KG1 (cell line): ENCODE measurements around the gene CD86.
"Not testable (repeated sequence)": the region's sequence is repeated elsewhere in the genome, so short reads cannot be mapped to it uniquely, and the experiment has no call there.

Experiments used
- DNase-seq: peaks from one replicate; lab custom pipeline; 2025; lab: John Stamatoyannopoulos, UW

The CD86 gene, protein sequence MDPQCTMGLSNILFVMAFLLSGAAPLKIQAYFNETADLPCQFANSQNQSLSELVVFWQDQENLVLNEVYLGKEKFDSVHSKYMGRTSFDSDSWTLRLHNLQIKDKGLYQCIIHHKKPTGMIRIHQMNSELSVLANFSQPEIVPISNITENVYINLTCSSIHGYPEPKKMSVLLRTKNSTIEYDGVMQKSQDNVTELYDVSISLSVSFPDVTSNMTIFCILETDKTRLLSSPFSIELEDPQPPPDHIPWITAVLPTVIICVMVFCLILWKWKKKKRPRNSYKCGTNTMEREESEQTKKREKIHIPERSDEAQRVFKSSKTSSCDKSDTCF

DNA sequence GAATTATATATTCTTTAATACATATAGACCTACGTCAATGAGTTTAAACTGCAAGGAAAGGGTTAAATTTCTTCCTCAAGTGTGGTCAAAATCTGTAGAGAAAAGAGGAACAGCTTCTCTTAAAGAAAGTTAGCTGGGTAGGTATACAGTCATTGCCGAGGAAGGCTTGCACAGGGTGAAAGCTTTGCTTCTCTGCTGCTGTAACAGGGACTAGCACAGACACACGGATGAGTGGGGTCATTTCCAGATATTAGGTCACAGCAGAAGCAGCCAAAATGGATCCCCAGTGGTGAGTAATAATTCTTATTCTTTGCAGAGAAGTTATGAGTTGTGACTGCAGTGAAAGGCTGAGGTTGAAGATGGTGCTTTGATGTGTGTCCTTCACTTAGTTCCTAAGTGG, at the start of gene CD86:
CD86 (plus strand) TSS at position 148 of the 400 bp plus-strand sequence; CDS start at position 276, 128 bp downstream.
- peak; percentile 67 for DNase-seq

DNA sequence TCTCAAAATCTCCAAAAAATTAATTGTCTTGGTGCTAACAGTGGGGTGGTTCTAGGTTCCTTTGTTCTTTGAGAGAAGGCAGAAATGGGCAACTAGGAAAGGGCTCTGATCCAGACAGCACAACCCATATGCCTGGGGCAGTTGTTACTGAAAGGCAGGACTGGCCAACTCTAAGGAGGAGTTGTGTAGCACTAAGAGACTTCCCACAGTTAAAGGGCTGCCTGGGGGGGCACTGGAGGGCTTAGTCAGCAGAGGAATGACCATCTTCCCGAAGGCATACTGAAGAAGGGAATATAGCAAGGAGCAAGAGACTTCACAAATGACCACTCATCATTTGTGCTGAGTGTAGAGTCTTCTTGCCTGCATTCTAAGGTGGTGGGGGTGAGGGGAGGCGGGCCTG, 48.9 kb upstream of the CD86 start:
- DNase-seq: no peak

DNA sequence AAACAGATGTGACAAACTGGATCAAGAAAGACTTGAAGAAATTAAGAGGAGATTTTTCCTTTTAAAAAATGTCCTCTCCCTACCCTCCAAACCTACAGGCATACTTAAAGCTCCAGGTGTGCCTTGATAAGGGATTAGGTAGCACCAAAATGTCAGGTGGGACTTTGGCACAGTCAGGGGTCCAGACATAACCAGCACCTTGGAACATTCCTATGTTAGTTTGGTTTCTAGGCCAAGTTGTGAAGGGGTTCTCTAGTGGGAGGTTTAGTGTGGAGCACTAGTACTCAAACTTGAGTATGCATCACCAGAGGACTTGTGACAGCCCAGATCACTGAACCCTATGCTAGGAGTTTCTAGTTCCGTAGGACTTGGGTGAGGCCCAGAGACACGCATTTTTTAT, 47.0 kb upstream of the CD86 start:
- DNase-seq: no peak

DNA sequence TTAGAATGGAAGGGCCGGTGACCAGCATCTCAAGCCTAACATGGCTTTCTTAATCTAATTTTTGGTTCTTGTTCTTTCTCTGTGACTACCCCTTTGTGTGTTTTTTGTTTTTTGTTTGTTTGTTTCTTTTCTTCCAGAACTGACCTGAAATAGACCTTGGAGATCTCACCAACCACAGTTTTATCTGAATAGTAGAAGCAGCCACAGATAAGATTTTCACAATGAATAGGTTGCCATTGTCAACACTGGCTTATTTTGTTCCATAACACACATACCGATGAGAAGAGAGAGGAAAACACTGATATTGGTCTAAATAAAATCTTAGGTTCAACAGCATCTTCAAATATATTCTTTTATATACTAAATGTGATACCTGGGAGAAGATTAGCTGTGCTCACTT, 44.7 kb upstream of the CD86 start:
- no peak for DNase-seq

DNA sequence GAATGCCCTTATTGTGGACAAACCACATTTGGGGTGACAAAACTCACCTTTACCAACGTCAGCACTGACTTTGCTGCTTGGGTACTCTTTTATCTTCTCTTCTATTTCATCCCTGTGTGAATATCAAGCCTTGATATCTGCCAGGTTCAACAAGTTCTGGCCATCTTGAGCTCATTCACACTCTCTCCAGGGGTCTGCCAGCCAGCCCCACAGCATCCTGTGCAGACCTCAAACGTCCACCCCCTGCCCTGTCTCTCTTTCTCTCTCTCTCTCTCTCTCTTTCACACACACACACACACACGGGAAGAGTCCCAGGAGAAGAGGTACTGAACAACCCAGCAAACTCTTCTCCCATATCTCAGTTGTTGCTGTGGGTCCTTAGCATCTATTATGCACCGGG, 43.8 kb upstream of the CD86 start:
- no peak for DNase-seq

DNA sequence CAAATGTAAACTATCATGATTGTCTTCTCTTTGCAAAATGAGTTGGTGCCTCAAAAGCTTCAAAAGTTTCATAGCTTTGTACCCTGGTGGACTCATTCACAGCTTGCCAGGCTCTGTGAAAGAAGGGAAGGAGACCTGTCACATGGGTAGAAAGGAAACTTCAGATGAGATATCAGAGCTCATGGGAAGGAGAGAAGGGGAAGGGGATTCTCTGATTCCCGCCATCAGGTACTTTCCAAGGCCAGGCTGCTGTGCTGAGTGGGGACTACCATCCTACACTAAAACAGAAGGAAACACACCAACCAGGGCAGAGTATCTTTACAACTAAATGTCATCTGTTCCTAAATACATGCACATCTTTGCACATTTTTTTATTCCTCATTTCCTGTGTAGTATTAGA, 42.3 kb upstream of the CD86 start:
- DNase-seq: no peak

DNA sequence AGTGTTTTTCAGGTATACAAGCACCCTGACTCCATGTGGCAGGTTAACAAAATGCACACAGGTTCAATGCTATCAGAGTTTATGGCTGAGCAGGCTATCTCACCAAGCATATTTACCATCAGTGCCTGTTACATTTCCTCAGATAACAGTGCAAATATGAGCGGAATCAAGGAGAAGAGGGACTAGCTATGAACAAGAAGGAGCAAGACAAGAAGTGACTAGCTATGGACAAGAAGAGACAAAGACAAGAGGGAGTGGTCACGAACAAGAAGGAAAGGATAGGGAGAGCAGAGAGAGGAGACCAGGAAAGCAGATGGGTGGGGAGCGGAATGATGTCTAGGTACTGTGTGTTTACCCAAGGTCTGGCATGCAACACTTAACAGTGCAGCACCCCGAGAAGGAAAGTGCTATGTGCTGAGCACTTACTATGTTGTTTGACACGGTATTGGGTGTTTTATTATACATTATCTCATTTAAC, 41.7 kb upstream of the CD86 start:
- no peak for DNase-seq

DNA sequence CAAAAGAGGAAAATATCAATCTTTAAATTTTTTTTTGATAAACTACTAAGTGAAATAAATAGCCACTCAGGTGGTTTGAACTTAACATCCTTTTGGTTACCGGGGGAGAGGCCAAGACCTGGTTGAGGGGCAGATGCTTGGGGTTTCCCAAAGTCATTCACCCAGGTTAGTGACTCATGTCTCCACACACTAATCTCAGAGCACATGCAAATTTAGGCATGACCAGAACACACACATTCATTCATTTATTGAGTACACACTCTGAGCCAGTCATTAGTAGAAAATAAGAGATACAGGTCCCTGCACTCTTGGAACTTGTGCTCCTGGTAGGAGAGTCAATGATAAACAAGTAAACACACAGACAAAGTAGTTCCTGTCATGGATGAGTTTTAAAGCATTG, 40.4 kb upstream of the CD86 start:
- DNase-seq: no peak

DNA sequence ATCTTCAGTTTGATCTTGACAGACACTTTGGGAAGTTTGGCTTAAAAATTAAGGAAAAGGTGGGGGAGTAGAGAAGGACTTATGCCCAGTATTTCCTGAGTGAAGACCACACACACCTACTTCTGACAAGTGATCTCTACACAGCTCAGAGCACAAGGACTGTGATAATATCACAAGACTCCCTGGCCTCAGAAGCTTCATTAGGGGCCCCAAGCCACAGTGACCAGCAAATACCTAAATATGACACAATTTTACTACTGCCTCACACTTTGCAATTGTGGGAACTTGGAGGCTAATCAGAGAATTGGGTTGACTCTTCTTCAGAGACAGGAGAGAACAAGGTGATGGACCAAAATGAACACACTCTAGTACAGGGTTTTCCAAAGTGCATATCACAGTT, 35.7 kb upstream of the CD86 start:
- no peak for DNase-seq

DNA sequence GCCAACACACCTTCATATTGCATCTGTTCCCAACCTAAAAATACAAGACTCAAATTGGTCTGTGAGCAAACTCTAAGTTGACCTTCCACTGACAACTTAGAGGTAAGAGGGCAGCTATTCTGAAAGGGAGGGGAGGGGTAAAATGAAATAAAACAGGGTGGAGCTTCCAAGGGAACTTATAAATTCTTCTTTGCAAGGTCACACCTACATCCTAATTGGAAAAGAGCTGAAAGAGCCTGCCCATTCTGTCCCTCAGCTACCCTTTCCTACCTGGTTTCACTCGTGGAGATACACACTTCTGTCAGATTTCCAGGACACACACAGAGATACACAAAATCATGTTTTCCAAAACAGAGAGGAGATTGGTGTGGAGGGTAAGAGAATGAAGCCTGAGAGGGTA, 34.1 kb upstream of the CD86 start:
- DNase-seq: no peak

DNA sequence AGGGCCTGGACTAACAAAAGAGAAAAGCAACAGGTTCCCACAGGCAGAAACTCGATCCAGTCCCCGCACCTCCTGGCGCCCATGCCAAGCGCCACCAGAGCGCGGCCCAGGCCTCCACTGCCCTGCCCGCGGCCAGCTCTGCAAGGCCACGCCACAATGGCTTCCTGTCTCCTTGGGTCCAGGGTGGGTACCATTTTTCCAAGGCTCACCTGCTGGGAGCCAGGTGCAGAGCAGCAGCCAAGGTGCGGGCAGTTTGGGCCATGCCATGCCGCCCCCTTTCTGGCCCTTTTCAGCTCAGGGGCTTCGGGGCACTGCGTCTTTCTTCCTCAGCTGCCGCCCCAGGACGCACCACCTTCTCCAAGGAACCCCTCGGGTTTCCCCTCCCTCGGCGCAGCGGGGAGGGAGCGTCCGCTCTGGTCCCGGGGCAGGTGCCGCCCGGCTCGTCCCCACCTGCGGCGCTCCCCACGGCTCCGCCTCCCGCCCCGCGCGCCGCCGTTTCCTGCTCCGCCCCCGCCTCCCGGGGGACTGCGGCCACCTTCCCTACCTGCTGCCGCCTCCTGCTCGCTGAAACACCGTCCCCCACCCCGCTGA, 33.3 kb upstream of the CD86 start, which contains the start of gene ILDR1:
ILDR1 (minus strand) TSS at position 437 of the 591 bp plus-strand sequence; CDS start at position 267, 170 bp downstream.
- DNase-seq: no peak

DNA sequence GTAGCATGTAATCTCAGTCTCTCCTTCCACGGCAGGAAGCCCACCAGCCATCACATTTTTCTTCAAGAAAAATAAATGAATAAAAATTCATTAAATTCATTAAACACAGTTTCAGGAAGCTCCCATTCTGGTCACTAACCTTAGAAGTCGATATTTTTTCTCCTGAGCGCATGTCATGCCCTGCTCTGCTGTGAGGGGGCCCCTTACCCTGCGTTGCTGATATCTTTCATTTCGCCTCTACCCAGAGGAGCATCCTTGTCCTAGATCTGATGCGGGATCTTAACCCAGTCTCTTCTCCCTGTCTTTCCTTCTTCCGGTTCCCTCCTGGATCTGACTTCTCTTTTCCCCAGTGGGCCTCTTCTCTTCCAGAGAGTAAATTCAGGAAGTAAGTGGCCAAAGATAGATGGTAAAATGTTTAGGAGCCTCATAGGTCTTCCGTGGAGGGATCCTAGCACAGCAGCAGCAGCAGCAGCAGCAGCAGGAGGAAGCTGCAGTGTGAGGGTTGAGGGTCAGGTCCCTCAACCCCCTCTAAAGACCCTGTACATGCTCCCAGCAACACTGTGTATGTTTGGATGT, 31.7 kb upstream of the CD86 start:
- DNase-seq: no peak

DNA sequence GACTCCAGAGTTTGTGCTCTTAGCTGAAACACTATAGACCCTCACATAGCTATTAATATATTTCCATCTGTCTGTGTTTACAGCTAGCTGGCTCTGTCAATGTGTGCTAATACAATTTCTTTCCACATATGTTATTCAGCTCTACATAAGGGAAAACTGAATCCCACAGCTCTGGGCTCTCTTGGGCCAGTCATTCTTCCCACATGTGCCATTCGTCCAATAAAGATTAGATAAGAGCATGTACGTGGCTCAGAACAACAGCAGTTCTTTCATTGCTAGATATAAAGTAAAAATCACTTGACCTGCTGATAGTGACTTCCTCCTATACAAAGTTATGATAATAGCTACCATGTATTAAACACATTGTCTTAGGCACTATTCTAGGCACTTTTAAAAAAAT, 30.4 kb upstream of the CD86 start:
- no peak for DNase-seq

DNA sequence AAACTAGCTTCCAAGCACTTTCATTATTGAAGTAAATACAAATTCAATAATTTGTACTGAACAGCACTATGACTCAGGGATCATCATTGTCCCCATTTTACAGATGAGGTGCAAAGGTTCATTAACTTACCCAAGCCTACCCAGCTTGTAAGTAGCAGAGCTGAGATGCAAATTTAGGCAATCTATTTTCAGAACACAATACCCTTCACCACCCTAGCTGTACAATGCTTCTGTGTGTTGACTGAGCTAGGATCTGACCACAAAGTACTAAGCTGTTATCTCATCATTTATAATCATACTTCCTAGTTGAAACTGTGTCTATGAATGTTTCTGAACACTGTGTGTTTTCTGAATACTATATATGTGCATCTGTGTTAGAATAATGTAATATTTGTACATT, 29.9 kb upstream of the CD86 start:
- no peak for DNase-seq

DNA sequence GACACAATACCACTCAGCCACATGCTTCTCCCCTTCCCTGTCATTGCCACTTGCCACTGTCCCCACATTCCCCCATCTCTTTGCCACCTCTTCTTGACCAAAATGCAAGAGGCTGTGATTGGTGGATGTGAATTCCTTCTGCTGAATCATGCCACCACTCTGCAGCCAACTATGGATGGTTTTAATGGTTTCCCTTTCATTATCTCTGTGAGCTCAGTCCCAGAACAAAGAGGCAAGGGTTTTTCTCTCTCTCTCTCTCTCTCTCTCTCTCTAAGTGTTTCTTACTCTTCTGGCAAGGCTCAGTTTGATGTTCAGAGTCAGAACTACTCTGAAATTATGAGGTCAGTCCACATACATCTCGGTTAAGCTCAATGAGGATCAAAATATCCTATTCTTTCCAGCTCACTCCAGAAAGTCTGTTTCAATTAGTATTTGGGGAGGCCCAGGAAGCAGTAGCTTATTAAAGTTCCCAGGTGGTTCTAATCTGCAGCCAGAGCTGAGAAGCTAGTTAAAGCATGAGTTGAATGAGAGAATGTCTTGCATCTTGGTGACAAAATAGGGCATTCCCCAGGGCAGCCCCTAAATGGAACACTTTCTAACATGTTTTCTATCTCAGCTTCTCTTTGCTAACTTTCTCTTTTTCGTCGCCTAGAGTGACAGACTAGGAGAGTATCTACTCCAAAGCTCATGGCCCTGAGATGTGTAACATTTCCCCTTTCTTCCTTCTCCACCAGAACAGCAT, 24.6 kb upstream of the CD86 start:
- no peak for DNase-seq

DNA sequence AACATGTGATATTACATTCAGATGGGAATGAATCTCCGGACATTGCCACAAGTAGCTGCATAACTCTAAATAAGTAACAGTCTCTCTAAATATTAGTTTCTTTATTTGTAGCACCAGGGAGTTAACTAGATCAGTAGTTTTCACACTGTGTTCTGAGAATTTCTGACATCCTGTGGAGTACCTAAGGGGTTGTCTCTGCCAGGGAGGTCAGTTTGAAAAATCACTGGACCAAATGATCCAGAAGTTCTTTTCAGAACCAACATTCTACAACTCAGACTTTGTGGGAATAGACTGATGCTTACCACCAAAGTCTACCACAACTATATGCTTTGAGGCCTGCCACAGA, 24.1 kb upstream of the CD86 start:
- DNase-seq: no peak

DNA sequence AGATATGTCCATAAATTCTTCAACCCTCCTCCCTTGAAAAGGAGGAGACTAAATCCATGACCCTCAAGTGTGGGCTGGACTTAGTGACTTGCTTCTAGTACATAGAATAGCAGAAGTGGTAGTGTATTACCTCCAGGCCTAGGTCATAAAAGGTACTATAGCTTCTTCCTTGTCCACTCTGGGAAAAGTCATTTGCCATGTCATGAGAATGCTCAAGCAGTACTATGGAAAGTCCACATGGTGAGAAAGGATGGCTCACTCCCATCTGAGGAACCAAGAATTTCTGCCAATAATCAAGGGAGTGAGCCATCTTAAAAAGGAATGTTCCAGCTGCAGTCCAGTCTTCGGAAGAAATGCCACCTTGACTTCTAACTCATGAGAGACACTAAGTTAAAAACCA, 22.6 kb upstream of the CD86 start:
- DNase-seq: no peak

DNA sequence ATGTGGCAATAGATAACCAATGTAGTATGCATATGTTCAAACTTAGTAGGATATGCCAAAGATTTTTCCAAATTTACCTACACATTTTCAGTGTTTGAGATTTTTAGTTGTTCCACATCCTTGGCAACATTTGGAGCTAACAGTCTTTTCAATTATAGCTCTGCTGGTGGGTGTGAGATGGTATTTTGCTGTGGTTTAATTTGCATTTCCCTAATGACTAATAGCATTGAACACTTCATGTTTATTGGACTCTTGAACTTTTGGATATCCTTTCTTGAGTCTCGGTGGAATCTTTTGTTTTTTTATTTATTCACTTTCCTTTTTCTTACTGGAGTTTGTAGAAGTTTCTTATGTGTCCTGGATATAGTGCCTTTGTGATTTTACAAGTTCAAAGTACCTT, 22.1 kb upstream of the CD86 start:
- no peak for DNase-seq

DNA sequence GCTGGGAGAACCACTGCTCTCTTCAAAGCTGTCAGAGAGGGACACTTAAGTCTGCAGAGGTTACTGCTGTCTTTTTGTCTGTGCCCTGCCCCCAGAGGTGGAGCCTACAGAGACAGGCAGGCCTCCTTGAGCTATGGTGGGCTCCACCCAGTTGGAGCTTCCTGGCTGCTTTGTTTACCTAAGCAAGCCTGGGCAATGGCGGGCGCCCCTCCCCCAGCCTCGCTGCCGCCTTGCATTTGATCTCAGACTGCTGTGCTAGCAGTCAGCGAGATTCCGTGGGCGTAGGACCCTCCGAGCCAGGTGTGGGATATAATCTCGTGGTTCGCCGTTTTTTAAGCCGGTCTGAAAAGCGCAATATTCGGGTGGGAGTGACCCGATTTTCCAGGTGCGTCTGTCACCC, 7.9 kb upstream of the CD86 start:
- DNase-seq: not testable (repeated sequence)

DNA sequence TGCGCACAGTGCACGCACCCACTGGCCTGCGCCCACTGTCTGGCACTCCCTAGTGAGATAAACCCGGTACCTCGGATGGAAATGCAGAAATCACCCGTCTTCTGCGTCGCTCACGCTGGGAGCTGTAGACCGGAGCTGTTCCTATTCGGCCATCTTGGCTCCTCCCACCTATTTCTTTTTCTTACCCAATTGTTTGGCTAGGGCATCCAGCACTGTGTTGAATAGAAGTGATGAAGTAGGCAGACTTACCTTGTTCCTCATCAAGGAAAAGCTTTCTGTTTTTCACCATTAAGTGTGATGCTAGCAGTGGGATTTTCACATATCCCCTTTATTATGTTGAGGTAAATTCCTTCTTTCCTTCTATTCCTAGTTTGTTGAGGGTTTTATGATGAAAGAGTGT, 7.4 kb upstream of the CD86 start:
- DNase-seq: not testable (repeated sequence)

DNA sequence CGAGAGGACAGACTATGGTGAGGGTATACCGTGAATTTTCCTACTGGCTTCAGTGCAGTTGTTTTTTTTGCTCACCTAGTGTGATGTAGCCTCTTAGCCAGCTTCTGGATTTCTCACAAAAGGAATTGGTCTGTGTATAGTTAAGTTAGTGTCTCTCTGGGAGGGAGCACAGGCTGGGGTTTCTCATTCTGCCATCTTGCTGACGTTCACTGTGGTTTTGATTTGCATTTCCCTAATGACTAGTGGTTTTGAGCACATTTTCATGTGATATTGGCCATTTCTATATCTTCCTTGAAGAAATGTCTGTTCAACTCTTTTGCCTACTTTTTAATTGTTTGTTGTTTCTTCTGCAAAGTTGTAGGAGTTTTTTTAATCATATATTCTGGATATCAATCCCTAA, 2.2 kb upstream of the CD86 start:
- no peak for DNase-seq

DNA sequence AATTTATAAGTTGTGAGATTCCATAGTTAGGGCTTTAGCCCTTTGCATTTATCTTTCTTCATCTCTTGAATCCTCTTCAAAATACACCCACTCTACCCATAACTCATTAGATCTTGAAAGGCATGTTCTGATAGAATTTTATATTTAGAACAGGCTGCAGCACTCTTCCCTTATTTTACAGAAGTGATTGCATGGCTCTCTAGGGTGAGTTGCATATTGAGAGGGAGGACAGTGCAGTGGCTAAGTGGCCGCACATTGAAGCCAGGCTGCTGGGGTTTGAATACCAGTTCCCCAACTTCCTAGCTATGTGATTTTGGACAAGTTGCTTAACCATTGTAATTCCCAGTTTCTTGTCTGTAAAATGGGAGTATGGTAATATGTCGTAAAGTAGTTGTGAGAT, 2.5 kb downstream of the CD86 start:
- DNase-seq: no peak

DNA sequence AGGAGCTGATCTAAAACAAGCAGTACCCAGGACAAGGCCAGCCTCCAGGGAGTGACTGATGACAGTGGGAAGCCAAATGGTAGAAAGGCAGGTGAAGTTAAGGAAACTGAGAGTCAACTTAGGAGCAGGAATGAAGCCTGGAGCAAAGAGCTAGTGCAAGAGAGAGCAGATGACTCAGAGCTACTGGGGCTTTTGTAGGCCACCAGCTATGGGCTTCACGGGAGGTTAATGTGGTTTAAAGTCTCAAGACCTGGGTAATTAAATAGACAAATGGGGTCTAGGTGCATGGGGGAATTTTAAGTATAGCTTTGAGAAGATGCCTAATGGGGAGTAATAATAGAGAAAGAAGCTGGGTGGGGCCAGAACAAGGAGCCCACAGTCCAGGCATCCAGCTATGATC, 3.1 kb downstream of the CD86 start:
- no peak for DNase-seq
